Esophagus muscularis mucosa (tissue), 3 donors: ENCODE results near the gene JAKMIP1.

ENCODE experiments used
- POLR2A ChIP-seq: fragments of 450-650 bp; IDR thresholded peaks from one replicate; pipeline ENCODE4 v1.6.1; 2017; ENCODE audit warnings: antibody characterized with exemption, moderate library complexity, mild to moderate bottlenecking, low read depth
- POLR2AphosphoS5 ChIP-seq, 2 donors: sonication (generic); formaldehyde crosslinking; IDR thresholded peaks; one replicate each; pipeline ENCODE4 v1.6.1; 2017; ENCODE audit warnings: antibody characterized with exemption in 2 of 2
- TF ChIP-seq, protein P1 (sequence below), 3 experiments: fragments of 200-600 bp in 2 of 3; fragments of 450-650 bp in 1 of 3; sonication (generic) in 2 of 3; IDR thresholded peaks; one replicate each; pipeline ENCODE4 v1.5.1; 2017 to 2019; ENCODE audit warnings: antibody characterized with exemption in 3 of 3, mild to moderate bottlenecking in 2 of 3, moderate library complexity in 1 of 3

DNA sequence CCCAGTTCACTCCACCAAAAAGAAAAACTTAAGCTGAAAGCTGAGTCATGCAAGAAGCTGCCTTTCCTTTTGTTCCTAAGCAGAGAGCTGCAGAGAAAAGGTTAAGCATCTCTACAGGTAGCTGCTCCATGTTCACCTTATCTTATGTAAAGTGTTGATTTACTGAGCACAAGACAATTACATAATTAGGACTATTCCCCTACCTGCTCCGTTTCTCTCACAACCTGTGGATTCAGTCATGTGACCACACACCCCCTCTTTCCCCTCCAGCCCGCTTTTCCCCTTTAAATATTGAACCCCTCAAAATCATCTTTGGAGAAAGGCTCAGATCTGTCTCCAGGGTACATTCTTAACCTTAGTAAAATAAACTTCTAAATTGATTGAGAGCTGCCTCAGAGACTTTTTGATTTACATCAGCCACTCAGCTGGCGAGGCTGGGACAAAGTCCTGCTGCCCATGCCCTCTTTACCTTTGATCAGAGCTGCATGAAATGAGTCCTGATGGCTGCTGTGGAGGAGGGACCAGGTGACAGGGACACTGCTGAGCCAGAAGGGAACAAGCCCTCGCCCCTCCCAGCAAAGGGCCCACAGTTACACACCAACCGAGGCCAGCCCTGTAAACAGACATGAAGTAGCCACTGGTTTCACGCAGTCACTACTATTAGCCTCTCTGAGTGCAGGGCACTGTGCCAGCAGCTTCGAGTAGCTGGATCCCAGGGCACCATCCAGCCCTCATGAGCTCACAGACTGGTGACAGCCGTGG, 128.2 kb downstream of the JAKMIP1 start:
- TF ChIP-seq, protein P1, sequence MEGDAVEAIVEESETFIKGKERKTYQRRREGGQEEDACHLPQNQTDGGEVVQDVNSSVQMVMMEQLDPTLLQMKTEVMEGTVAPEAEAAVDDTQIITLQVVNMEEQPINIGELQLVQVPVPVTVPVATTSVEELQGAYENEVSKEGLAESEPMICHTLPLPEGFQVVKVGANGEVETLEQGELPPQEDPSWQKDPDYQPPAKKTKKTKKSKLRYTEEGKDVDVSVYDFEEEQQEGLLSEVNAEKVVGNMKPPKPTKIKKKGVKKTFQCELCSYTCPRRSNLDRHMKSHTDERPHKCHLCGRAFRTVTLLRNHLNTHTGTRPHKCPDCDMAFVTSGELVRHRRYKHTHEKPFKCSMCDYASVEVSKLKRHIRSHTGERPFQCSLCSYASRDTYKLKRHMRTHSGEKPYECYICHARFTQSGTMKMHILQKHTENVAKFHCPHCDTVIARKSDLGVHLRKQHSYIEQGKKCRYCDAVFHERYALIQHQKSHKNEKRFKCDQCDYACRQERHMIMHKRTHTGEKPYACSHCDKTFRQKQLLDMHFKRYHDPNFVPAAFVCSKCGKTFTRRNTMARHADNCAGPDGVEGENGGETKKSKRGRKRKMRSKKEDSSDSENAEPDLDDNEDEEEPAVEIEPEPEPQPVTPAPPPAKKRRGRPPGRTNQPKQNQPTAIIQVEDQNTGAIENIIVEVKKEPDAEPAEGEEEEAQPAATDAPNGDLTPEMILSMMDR (IDR thresholded peaks at IDR 0.05), result no peak
- no peak for TF ChIP-seq POLR2AphosphoS5 (IDR thresholded peaks at IDR 0.05)
- no peak for TF ChIP-seq POLR2A
